ENCODE data around the gene DAPK1.

DNA sequence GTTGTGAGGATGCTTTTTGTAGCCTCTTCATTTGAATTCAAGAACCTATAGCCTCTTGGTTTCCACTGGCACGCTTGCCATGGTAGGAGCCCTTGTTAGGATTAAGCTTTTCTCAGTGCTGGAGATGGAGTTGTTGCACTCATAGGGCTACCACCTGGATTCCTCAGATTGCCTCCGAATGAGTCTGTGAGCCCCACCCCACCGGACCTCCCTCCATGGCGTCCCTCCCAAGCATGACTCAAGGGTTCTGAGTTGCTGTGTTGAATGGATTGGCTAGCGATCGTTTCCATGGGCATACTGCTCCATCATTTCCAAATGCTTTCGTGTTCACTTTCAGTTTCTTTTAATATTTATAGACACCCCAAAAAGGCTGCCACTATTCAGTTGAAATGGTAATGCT is 69.9 kb downstream of the DAPK1 start:
- TF ChIP-seq, protein P1, sequence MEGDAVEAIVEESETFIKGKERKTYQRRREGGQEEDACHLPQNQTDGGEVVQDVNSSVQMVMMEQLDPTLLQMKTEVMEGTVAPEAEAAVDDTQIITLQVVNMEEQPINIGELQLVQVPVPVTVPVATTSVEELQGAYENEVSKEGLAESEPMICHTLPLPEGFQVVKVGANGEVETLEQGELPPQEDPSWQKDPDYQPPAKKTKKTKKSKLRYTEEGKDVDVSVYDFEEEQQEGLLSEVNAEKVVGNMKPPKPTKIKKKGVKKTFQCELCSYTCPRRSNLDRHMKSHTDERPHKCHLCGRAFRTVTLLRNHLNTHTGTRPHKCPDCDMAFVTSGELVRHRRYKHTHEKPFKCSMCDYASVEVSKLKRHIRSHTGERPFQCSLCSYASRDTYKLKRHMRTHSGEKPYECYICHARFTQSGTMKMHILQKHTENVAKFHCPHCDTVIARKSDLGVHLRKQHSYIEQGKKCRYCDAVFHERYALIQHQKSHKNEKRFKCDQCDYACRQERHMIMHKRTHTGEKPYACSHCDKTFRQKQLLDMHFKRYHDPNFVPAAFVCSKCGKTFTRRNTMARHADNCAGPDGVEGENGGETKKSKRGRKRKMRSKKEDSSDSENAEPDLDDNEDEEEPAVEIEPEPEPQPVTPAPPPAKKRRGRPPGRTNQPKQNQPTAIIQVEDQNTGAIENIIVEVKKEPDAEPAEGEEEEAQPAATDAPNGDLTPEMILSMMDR (IDR thresholded peaks at IDR 0.05), result no peak
- TF ChIP-seq USF1 (IDR thresholded peaks at IDR 0.05; ENCODE audit: borderline replicate concordance, low read depth) (no peak), TCF12 (IDR thresholded peaks at IDR 0.05) (no peak), EZH2phosphoT487 (IDR thresholded peaks at IDR 0.05; ENCODE audit: borderline replicate concordance, low read depth) (no peak), FOXM1 (IDR thresholded peaks at IDR 0.05; ENCODE audit: low read depth) (no peak), POLR2AphosphoS5 (IDR thresholded peaks at IDR 0.05; ENCODE audit: low read depth, low read length) (no peak), EP300 (IDR thresholded peaks at IDR 0.05; ENCODE audit: borderline replicate concordance in 1 of 2, low read depth in 1 of 2, low read length in 1 of 2) (no peak), MAX (IDR thresholded peaks at IDR 0.05; ENCODE audit: low read depth) (no peak), MXI1 (IDR thresholded peaks at IDR 0.05; ENCODE audit: low read depth, low read length) (no peak)

Data from SK-N-SH (cell line).